ENCODE results near the gene PFN3. TPM values are rescaled to one million over a fixed set of nuclear protein-coding genes. Genes with fewer than 3 reads are reported as not detected.
A peak's percentile ranks its signal among the peaks of the same experiment; 100 is the strongest.

The PFN3 gene
- total RNA-seq, 1 experiment from 2014 or later = not detected

DNA sequence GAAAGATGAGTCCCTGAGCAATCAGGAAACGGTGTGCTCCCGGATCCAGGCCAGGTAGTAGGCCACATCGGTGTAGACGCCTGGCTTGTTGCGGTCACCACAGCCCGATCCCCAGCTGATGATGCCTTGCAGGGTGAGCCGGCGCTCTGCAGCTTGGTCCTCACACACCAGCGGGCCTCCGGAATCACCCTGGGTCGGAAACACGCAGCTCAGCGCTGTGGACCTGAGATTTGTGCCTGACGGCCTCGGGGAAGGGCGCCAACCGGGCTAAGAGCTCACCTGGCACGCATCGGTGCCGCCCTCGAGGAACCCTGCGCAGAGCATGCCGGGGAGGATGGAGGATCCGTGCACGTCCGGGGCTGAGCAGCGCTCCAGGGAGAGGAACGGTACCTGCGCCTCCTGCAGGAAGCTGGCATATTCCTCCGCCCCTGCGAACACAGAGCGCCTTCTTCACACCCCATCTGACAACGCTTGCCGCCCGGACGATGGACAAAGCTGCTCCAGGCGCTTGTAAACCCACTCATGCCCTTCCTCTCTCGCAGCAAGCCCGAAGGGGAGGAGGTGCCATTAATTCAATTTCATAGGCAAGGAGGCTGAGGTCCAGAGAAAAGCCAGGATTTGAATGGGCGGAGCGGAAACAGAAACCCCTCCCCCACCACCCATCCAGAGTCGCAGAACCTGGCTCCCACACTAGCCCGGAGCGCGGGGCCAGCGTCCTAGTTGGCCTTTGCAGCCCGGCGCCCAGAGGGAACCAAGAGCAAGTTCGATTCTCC, 2.0 kb upstream of the PFN3 start:
- peak overlapping the region; percentile 94 for H3K4me2 ChIP-seq
- H3K27ac ChIP-seq = no peak overlapping the region
- intact Hi-C loops (cut with micrococcal nuclease; ENCODE audit: unreplicated experiment) = loop anchor here (1.0 kb wide), 3 partner anchors 12 to 288 kb away; no protein-coding TSS in a partner anchor
- no peaks in the 10 kb centered on the region for H4K20me1 ChIP-seq (ENCODE audit: insufficient read depth)
- peak; percentile 78 to 88 for DNase-seq
- TF ChIP-seq EZH2 (IDR thresholded peaks at IDR 0.05; ENCODE audit: low read depth) = no peak
- TF ChIP-seq, protein P1, sequence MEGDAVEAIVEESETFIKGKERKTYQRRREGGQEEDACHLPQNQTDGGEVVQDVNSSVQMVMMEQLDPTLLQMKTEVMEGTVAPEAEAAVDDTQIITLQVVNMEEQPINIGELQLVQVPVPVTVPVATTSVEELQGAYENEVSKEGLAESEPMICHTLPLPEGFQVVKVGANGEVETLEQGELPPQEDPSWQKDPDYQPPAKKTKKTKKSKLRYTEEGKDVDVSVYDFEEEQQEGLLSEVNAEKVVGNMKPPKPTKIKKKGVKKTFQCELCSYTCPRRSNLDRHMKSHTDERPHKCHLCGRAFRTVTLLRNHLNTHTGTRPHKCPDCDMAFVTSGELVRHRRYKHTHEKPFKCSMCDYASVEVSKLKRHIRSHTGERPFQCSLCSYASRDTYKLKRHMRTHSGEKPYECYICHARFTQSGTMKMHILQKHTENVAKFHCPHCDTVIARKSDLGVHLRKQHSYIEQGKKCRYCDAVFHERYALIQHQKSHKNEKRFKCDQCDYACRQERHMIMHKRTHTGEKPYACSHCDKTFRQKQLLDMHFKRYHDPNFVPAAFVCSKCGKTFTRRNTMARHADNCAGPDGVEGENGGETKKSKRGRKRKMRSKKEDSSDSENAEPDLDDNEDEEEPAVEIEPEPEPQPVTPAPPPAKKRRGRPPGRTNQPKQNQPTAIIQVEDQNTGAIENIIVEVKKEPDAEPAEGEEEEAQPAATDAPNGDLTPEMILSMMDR (conservative IDR thresholded peaks at IDR 0.05) = peak; percentile 59
- no peaks in the 10 kb centered on the region for H3K9me2 ChIP-seq (ENCODE audit: insufficient read depth)
- H3K36me3 ChIP-seq (ENCODE audit: low read depth) = no peaks in the 10 kb centered on the region
- peaks cover 3% of the 10 kb centered on the region; the same call in 1 of the 2 replicates for H3K4me1 ChIP-seq (replicated peaks; ENCODE audit: insufficient read depth)
- no peaks in the 10 kb centered on the region for H3K27me3 ChIP-seq (ENCODE audit: insufficient read depth, low read depth)
- POLR2A ChIA-PET (ENCODE audit: unreplicated experiment) = interaction anchor here (0.6 kb wide), 1 partner anchor 24 kb away, joined by 5 read pairs; no protein-coding TSS in a partner anchor
- peak overlapping the region; percentile 78 for H3K4me3 ChIP-seq
- CTCF ChIA-PET = interaction anchor here (0.5 to 3.9 kb wide), 13 partner anchors 10 to 295 kb away, joined by 3 to 53 read pairs (median 4); partner anchors contain the start of gene GRK6
- no peaks in the 10 kb centered on the region for H3K79me2 ChIP-seq (ENCODE audit: low read depth)
- H2AFZ ChIP-seq = peak overlapping the region; percentile 84
- no TSS peak for BruUV-seq (replicated peaks)
- peaks cover 12% of the 10 kb centered on the region; the same call in 1 of the 2 replicates for H3F3A ChIP-seq (ENCODE audit: insufficient read depth, low read depth)
- no peaks in the 10 kb centered on the region for H3K9me3 ChIP-seq (ENCODE audit: insufficient read depth, low read depth)

DNA sequence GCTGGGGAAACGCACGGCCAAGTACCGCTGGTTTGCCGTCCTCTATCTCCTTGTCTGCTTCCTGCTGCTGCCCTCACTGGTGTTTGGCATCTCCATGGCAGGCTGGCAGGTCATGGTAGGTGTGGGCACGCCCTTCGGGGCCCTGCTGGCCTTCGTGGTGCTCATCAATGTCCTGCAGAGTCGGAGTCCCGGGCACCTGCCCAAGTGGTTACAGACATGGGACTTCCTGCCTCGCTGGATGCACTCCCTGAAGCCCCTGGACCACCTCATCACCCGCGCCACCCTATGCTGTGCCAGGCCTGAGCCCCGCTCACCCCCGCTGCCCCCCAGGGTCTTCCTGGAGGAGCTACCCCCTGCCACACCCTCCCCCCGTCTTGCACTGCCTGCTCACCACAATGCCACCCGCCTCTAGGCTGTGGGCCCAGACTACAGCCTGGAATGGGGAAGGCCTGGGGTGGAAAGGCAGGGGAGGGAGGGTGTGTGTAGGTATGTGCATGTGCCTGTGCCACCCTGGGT, 2.5 kb downstream of the PFN3 start:
- POLR2A ChIA-PET (ENCODE audit: unreplicated experiment) = no interaction called here
- no peaks in the 10 kb centered on the region for H3K36me3 ChIP-seq (ENCODE audit: low read depth)
- peaks cover 12% of the 10 kb centered on the region; the same call in 1 of the 2 replicates for H3F3A ChIP-seq (ENCODE audit: insufficient read depth, low read depth)

DNA sequence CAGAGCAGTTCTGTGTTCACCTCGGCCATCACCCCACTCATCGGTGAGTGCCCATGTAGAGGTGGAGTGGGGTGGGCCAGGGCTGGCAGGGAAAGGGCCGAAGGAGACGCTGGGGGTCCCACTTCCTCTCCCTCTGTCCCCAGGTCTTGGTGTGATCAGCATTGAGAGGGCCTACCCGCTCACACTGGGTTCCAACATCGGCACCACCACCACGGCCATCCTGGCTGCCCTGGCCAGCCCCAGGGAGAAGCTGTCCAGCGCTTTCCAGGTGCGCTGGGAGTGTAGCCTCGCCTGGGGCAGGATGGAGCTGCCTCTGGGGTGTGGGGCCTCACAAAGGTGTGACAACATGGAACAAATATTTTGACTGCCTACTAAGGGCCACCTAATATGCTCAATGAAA, 3.7 kb downstream of the PFN3 start:
- Histone ChIP-seq H3K27ac (no peak overlapping the region), H3F3A (ENCODE audit: insufficient read depth, low read depth) (peaks cover 6% of the 10 kb centered on the region; the same call in 1 of the 2 replicates), H4K20me1 (ENCODE audit: insufficient read depth) (no peaks in the 10 kb centered on the region), H3K36me3 (ENCODE audit: low read depth) (no peaks in the 10 kb centered on the region), H2AFZ (no peak overlapping the region), H3K4me3 (no peak overlapping the region), H3K9me2 (ENCODE audit: insufficient read depth) (no peaks in the 10 kb centered on the region), H3K4me2 (no peak overlapping the region), H3K79me2 (ENCODE audit: low read depth) (no peaks in the 10 kb centered on the region), H3K9me3 (ENCODE audit: insufficient read depth, low read depth) (no peaks in the 10 kb centered on the region), H3K27me3 (ENCODE audit: insufficient read depth, low read depth) (no peaks in the 10 kb centered on the region), H3K4me1 (replicated peaks; ENCODE audit: insufficient read depth) (no peaks in the 10 kb centered on the region)
- POLR2A ChIA-PET (ENCODE audit: unreplicated experiment) = no interaction called here
- CTCF ChIA-PET = no interaction called here
- no TSS peak for BruUV-seq (replicated peaks)
- TF ChIP-seq, protein P1 (conservative IDR thresholded peaks at IDR 0.05) = no peak
- intact Hi-C loops (cut with micrococcal nuclease; ENCODE audit: unreplicated experiment) = no loop called here
- DNase-seq = no peak

More for the DNA sequence above, 2.5 kb downstream of the PFN3 start:
- CTCF ChIA-PET = no interaction called here
- DNase-seq = no peak
- no peak overlapping the region for H2AFZ ChIP-seq
- intact Hi-C loops (cut with micrococcal nuclease; ENCODE audit: unreplicated experiment) = no loop called here
- peaks cover 3% of the 10 kb centered on the region; the same call in 1 of the 2 replicates for H3K4me1 ChIP-seq (replicated peaks; ENCODE audit: insufficient read depth)
- no TSS peak for BruUV-seq (replicated peaks)
- no peak overlapping the region for H3K27ac ChIP-seq
- no peaks in the 10 kb centered on the region for H3K9me2 ChIP-seq (ENCODE audit: insufficient read depth)
- H3K27me3 ChIP-seq (ENCODE audit: insufficient read depth, low read depth) = no peaks in the 10 kb centered on the region
- H3K4me3 ChIP-seq = no peak overlapping the region
- H3K4me2 ChIP-seq = no peak overlapping the region
- TF ChIP-seq, protein P1 (conservative IDR thresholded peaks at IDR 0.05) = no peak
- no peak for TF ChIP-seq EZH2 (IDR thresholded peaks at IDR 0.05; ENCODE audit: low read depth)
- H3K79me2 ChIP-seq (ENCODE audit: low read depth) = no peaks in the 10 kb centered on the region
- H3K9me3 ChIP-seq (ENCODE audit: insufficient read depth, low read depth) = no peaks in the 10 kb centered on the region
- H4K20me1 ChIP-seq (ENCODE audit: insufficient read depth) = no peaks in the 10 kb centered on the region
